Activated naive CD8-positive, alpha-beta T cell treated with anti-CD3 and anti-CD28 coated beads for 36 hours (primary cell): ENCODE data around the gene SPANXN1. TPM values are rescaled to one million over a fixed set of nuclear protein-coding genes. Genes with fewer than 3 reads are reported as not detected.
"Not testable (repeated sequence)": the region's sequence is repeated elsewhere in the genome, so short reads cannot be mapped to it uniquely, and the experiment has no call there.

Experiments
- DNase-seq: peaks from one replicate; pipeline ENCODE4 v3.0.0; 2021
- H3K27ac Mint-ChIP-seq: one replicate; pipeline ENCODE4 v1.8.0; 2022; ENCODE audit warnings: mild to moderate bottlenecking, moderate library complexity, mixed read lengths
- H3K27me3 Mint-ChIP-seq: one replicate; pipeline ENCODE4 v1.8.0; 2022; ENCODE audit warnings: mild to moderate bottlenecking, mixed read lengths
- H3K36me3 Mint-ChIP-seq: one replicate; pipeline ENCODE4 v1.8.0; 2021; ENCODE audit warnings: mild to moderate bottlenecking, mixed read lengths
- H3K4me1 Mint-ChIP-seq: one replicate; pipeline ENCODE4 v1.8.0; 2021; ENCODE audit warnings: mixed read lengths
- H3K4me3 Mint-ChIP-seq: one replicate; pipeline ENCODE4 v1.8.0; 2022; ENCODE audit warnings: mild to moderate bottlenecking, moderate library complexity, mixed read lengths
- H3K9me3 Mint-ChIP-seq: one replicate; pipeline ENCODE4 v1.8.0; 2022; ENCODE audit warnings: mixed read lengths
- total RNA-seq, 2 experiments: library from RNA; stranded (reverse); gene quantifications; one replicate each; pipeline ENCODE4 v1.2.3, GENCODE V29; 2021

SPANXN1 gene, protein sequence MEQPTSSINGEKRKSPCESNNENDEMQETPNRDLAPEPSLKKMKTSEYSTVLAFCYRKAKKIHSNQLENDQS
- total RNA-seq = not detected

GRCh38 chrX:145247203-145247602, at the start of gene SPANXN1:
Gene SPANXN1 (plus strand): TSS chrX:145247503. CDS start chrX:145247587, 84 bp downstream.
- H3K4me3 Mint-ChIP-seq, H3K27me3 Mint-ChIP-seq, DNase-seq, H3K36me3 Mint-ChIP-seq, H3K9me3 Mint-ChIP-seq, H3K4me1 Mint-ChIP-seq, H3K27ac Mint-ChIP-seq: not testable (repeated sequence)

DNA sequence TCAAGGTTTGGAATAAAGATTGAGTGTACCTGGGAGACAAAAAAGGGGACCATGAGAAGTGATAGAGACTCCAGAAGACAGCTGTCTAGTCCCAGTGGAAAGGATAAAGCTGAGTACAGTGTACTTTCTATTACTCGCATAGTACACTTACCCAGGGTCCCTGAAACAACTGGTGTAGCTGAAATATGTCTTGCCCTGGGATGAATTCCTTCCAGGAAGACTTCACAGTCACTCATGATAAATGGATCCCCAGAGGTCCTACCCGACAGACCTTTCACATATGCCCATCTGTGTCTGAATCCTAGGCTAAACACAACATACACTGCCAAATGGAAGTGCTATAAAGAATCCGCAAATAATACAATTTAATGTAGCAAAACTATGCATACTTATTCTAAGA, 48.2 kb upstream of the SPANXN1 start:
- Mint-ChIP-seq H3K4me3 (no peak overlapping the region), H3K27ac (no peak overlapping the region), H3K9me3 (peaks cover 6% of the 10 kb centered on the region), H3K36me3 (no peaks in the 10 kb centered on the region), H3K4me1 (no peaks in the 10 kb centered on the region), H3K27me3 (no peaks in the 10 kb centered on the region)
- no peak for DNase-seq

DNA sequence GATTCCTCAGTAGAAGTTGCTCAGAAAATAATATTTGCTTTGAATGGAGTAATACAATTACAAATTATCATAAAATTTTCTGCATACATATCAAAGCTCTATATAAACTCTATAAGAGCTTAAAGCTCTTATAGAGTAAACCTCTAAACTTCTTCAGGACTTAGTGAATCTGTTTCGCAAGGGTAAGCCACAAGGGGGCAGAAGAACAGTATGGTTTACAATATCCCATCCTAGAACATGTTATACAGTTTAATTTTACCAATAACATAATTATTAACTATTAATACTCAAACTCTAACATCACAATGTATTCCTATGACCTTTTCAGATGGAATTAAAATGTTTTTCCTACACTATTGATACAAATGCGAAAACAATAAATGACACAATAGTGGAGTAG, 33.8 kb upstream of the SPANXN1 start:
- Mint-ChIP-seq H3K9me3 (no peaks in the 10 kb centered on the region), H3K4me1 (no peaks in the 10 kb centered on the region), H3K27ac (no peak overlapping the region), H3K4me3 (no peak overlapping the region), H3K36me3 (no peaks in the 10 kb centered on the region), H3K27me3 (no peaks in the 10 kb centered on the region)
- DNase-seq = no peak

DNA sequence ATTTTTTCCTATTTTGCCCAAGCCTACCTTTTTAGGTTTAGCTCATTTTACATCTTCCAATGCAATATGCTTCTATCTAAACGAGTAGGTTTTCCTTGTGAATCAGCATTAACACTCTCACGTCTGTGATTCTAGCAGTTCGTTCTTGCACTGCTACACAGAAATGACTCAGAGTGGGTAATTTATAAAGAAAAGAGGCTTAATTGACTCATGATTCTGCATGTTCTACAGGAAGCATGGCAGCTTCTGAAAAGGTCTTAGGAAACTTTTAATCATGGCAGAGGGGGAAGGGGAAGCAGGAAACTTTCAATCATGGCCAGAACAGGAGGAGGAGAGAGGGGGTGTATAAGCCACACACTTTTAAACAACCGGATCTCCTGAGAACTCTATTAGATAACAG, 44.9 kb downstream of the SPANXN1 start:
- Mint-ChIP-seq H3K4me3 (no peak overlapping the region), H3K27ac (no peak overlapping the region), H3K9me3 (peaks cover 2% of the 10 kb centered on the region), H3K4me1 (no peaks in the 10 kb centered on the region), H3K36me3 (no peaks in the 10 kb centered on the region), H3K27me3 (no peaks in the 10 kb centered on the region)
- no peak for DNase-seq
